Central memory CD4-positive, alpha-beta T cell (primary cell): ENCODE results near the gene DNAH14.
"Not testable (repeated sequence)": the region's sequence is repeated elsewhere in the genome, so short reads cannot be mapped to it uniquely, and the experiment has no call there.

ENCODE experiments used
- DNase-seq: peaks from one replicate; pipeline ENCODE4 v3.0.0; 2022

DNAH14 gene

GRCh38 chr1:225259542-225259941 lies 330.1 kb downstream of the DNAH14 start:
- DNase-seq, result no peak

GRCh38 chr1:225260319-225260718 lies 330.8 kb downstream of the DNAH14 start:
- DNase-seq, result no peak

- DNase-seq, result no peak
Measured at GRCh38 chr1:225277445-225277844, 348.0 kb downstream of the DNAH14 start.

GRCh38 chr1:225280563-225280962 lies 351.1 kb downstream of the DNAH14 start:
- no peak for DNase-seq

GRCh38 chr1:225290244-225290643 lies 360.8 kb downstream of the DNAH14 start:
- no peak for DNase-seq

- DNase-seq, result no peak
Measured at GRCh38 chr1:225299624-225300023, 370.1 kb downstream of the DNAH14 start.

- DNase-seq, result no peak
Measured at GRCh38 chr1:225300381-225300780, 370.9 kb downstream of the DNAH14 start.

GRCh38 chr1:225304996-225305395 lies 375.5 kb downstream of the DNAH14 start:
- DNase-seq, result no peak

- DNase-seq, result not testable (repeated sequence)
Measured at GRCh38 chr1:225310544-225310943, 381.1 kb downstream of the DNAH14 start.

GRCh38 chr1:225318706-225319575 lies 389.5 kb downstream of the DNAH14 start:
- DNase-seq, result peak; percentile 10

GRCh38 chr1:225319871-225320270 lies 390.4 kb downstream of the DNAH14 start:
- DNase-seq, result no peak

GRCh38 chr1:225321784-225322183 lies 392.3 kb downstream of the DNAH14 start:
- DNase-seq, result no peak

- no peak for DNase-seq
Measured at GRCh38 chr1:225329041-225329440, 399.6 kb downstream of the DNAH14 start.

GRCh38 chr1:225329996-225330395 lies 400.5 kb downstream of the DNAH14 start:
- DNase-seq, result not testable (repeated sequence)

GRCh38 chr1:225332686-225333085 lies 403.2 kb downstream of the DNAH14 start:
- DNase-seq, result no peak

- not testable (repeated sequence) for DNase-seq
Measured at GRCh38 chr1:225335098-225335778, 405.8 kb downstream of the DNAH14 start.

- DNase-seq, result no peak
Measured at GRCh38 chr1:225338545-225338944, 409.1 kb downstream of the DNAH14 start.

- DNase-seq, result no peak
Measured at GRCh38 chr1:225341642-225342041, 412.2 kb downstream of the DNAH14 start.

GRCh38 chr1:225342695-225343094 lies 413.2 kb downstream of the DNAH14 start:
- no peak for DNase-seq

- DNase-seq, result no peak
Measured at GRCh38 chr1:225343618-225344017, 414.1 kb downstream of the DNAH14 start.

GRCh38 chr1:225347123-225347683 lies 417.7 kb downstream of the DNAH14 start:
- DNase-seq, result no peak

- no peak for DNase-seq
Measured at GRCh38 chr1:225348400-225348799, 418.9 kb downstream of the DNAH14 start.

- DNase-seq, result no peak
Measured at GRCh38 chr1:225349826-225350225, 420.4 kb downstream of the DNAH14 start.

GRCh38 chr1:225350872-225351271 lies 421.4 kb downstream of the DNAH14 start:
- no peak for DNase-seq
